Activated CD4-positive, alpha-beta T cell treated with anti-CD3 and anti-CD28 coated beads for 48 hours (primary cell): ENCODE measurements around the gene WDR86.

Experiments used
- DNase-seq: peaks from one replicate; pipeline ENCODE4 v3.0.0-alpha.2; 2020

WDR86 gene

DNA sequence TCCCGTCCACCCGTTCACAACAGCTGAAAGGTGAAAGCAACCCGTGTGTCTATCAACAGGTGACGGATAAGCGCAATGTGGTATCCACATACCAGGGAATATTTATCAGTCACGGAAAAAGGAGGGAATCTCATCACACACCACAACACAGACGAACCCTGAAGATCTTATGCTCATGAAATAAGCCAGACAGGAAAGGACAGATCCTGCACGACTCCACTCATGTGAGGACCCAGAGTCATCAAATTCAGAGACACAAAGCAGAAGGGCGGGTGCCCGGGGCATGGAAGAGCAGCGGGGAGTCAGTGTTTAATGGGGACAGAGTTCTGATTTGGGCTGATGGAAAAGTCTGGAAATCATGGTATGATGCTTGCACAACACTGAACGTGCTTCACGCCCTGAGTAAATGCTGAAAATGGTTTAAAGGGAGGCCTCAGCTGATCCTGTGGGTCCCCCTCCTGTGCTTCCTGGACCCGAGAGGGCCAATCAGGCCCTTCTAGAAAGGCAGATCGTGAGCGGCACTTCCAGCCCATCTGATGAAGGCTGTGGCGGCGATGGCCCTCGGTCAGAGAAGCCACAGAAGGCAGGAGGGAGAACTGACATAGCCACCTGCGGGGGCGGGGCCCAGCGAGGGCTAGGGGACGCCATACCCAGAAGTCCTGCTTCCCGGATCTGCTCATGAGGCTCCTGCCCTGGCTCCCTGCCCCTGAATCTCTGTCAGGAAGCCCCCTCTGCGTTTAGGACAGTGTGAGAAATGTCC lies 19.1 kb downstream of the WDR86 start:
- DNase-seq = no peak

GRCh38 chr7:151389768-151390597 lies 19.9 kb downstream of the WDR86 start:
- no peak for DNase-seq

GRCh38 chr7:151389096-151389767 lies 20.6 kb downstream of the WDR86 start:
- no peak for DNase-seq

- DNase-seq = no peak
Observed at GRCh38 chr7:151388430-151388829, 21.4 kb downstream of the WDR86 start.

- no peak for DNase-seq
Observed at GRCh38 chr7:151388007-151388297, 21.9 kb downstream of the WDR86 start.

DNA sequence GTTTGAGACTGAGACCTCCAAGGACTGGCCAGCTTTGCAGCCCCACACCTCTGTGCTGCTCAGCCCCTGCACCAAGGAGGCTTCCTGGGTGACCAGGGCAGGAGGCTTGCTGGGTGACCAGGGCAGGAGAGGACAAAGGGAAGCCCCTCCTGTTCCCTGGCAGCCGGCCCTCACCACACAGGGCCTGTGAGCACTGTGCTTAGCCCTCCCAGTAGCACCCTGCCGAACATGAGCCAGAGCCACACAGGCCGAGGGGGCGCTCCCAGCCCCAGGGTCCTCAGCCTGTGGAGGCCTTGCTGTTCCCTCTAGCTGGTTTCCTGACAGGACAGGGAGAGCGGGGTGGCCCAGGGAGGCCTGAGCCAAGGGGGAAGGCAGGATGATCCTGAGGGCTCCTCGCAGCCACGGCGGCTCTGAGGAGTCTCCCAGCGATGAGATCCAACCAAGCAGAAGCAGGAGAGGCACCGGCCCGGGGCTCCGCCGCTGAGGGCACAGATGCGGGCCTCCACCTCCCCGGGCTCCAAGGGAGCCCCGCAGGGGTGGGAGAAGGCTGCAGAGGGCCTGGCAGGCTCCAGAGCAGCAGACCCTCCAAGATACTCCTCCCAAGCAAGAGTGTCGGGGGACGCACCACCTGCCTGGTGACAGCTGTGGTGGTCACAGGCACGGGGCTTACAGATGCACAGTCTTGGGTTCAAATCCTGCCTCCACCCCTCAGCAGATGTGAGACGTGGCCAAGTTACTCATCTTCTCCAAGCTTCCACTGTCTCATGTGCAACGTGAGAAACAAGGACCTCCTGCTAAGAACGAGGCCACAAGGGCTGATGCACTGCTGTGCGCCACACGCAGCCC lies 22.5 kb downstream of the WDR86 start:
- no peak for DNase-seq

- no peak for DNase-seq
Observed at GRCh38 chr7:151386301-151387160, 23.3 kb downstream of the WDR86 start.

DNA sequence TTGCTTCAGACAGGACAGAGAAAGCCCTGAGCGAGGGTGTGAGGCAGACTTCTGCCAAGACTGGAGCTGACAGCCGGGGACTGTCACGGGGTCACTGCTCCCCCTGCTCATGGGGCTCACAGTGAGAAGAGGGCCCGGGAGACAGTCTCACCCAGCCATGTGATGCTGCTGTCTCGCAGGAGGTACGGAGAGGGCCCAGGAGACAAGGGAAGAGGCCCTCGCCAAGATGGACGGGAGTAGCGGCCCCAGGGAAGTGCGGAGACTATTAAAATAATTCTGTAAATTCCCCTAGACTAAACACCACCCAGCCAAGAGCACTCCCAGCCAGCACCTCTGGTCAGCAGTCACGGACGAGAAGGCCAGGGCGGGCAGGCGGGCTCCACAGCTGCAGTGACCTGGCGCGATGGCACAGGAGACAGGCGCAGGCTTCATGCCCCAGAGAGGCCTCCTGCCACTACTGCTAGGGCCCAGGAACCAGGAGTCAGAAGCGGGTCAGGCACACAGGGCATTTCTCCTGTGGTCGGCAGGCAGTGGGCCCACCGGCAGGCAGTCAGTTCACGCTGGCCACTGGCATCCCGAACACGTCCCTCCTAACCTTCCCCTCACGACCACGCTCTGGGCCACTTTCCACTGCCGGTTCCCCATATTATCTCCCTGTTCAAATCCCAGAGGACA lies 24.1 kb downstream of the WDR86 start:
- DNase-seq = no peak

DNA sequence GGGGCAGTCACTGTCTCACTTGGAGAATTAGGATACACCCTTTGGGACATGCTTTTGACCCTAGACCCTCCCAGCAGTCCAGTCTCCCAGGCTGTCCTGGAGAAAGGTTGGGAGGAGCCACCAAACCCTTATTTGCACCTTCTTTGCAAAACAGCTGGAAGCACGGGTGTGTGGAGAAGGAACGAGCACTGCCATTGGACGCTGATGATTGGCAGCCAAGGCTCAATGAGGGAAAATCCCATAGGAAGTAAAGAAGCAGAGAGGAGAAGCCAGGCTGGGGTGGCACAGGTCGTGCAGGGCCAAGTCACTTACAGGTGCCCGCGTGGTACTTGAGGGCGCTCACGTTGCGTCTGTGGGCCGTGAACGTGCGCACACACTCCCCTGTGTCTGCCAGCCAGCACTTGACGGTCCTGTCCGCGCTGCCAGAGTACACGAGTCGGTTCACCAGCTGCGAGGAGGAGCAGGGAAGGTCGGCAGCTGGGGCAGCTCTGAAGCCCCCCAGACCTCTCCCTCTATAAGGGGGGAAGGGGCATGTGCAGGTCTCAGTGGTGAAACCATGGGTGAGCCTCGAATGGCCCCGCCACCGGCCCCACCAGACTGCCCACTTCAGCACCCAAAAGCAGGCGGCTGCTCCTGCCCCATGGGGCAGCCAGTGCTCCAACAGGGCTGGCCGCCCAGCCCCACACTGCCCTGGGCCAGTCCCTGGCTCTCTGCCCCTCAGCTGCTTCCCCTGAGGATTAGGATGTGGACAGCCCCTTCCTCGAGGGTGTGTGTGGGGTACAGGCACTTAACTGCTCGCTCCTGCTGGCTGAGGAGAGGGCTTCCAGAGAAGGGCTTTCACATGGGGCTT lies 24.8 kb downstream of the WDR86 start:
- no peak for DNase-seq

DNA sequence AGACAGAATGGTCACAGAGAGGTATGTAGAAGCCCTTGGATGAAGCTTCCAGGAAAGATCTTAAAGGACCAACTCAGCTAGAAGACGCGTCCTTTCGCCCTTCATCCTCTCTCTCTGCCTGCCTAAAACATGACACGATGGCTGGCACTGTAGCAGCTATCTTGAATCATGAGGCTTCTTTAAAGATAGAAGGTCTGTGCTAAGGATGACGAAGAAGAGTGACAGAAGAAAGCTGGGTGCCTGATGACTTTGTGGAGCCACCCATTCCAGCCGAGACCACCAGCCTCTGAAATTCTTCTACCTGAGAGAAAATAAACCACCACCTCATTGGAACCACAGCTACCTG lies 25.5 kb downstream of the WDR86 start:
- DNase-seq = no peak

DNA sequence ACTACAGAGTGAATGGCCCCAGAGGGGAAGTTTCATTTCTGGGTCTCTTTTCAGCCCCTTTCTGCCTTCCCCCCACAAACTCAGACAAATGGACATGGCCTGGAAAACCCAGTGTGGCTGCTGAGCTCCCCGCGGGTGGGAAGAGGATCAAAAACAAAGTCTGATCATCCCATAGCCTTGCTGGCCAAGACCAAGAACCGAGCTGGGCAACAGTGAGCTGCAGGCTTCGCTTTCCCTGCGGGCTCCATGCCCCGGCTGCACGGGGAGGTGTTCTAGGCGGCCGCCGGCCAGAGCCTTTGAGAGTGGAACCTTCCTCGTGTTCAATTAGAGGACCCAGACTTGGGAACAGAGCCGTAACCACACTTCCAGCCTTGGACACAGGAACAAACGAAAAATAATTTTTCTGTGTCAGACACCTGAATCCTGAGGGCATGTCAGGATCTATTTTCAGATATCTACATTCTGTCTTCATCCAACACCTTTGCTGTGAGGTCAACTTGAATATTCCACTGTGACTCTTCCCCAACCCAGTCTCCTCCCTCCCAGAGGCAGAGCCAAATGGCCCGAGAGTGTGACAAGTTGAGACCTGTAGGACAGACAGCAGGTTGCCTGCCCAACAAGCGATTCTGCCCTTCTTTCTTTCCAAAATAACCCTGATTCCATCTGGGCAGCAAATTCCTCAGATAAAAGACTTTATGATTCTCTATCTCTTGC lies 26.0 kb downstream of the WDR86 start:
- no peak for DNase-seq

GRCh38 chr7:151382079-151382885 lies 27.6 kb downstream of the WDR86 start:
- no peak for DNase-seq

GRCh38 chr7:151381348-151382078 lies 28.3 kb downstream of the WDR86 start:
- peak; percentile 20 for DNase-seq

- no peak for DNase-seq
Observed at GRCh38 chr7:151381098-151381347, 28.8 kb downstream of the WDR86 start.

GRCh38 chr7:151380199-151381097 lies 29.4 kb downstream of the WDR86 start:
- no peak for DNase-seq

- no peak for DNase-seq
Observed at GRCh38 chr7:151379534-151380198, 30.2 kb downstream of the WDR86 start.

DNA sequence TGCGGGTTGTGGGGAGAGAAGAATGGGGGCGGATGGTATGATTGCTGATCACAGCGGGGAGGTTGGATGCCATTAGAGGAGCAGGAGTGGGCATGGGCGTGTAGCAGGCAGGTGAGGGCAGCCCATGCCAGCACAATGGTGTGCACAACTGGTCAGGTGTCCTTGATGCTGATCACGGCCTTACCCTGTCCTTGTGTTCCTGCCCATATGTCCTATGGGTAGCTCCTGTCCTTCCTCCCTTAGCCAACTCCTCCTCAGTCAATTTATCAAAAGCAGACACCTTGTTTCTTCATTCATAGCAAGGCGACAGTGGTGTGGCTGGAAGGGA lies 30.7 kb downstream of the WDR86 start:
- DNase-seq = no peak
